Measurements from ENCODE around the gene PEX13.

DNA sequence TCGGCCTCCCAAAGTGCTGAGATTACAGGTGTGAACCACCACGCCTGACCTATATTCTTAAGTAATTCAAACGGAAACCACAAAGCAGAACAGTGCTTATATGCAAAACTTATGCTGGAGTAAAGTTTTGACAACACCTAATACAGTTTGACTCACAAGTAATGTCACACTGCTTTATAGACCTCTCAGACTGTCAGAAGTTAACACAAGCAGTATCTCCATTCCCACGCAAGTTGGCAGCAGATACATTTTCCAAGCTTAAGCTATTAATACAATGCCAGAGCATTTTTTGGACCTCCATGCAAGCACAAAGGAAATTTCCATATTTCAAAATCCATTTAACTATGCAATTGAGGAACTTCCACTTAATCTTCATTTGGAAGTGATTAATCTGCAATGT lies 27.1 kb downstream of the PEX13 start:
- TF ChIP-seq POLR2A (IDR thresholded peaks at IDR 0.05) (no peak), CTCF (IDR thresholded peaks at IDR 0.05) (no peak)
